ENCODE results near the gene ARFRP1. TPM values are rescaled to one million over a fixed set of nuclear protein-coding genes. Genes with fewer than 3 reads are reported as not detected.

Gene ARFRP1
- total and polyA plus RNA-seq, 2 of the 13 experiments (the other 11 are each of a cell fraction or from before 2014, with no cell fraction given): 32.0 to 51.1 TPM

DNA sequence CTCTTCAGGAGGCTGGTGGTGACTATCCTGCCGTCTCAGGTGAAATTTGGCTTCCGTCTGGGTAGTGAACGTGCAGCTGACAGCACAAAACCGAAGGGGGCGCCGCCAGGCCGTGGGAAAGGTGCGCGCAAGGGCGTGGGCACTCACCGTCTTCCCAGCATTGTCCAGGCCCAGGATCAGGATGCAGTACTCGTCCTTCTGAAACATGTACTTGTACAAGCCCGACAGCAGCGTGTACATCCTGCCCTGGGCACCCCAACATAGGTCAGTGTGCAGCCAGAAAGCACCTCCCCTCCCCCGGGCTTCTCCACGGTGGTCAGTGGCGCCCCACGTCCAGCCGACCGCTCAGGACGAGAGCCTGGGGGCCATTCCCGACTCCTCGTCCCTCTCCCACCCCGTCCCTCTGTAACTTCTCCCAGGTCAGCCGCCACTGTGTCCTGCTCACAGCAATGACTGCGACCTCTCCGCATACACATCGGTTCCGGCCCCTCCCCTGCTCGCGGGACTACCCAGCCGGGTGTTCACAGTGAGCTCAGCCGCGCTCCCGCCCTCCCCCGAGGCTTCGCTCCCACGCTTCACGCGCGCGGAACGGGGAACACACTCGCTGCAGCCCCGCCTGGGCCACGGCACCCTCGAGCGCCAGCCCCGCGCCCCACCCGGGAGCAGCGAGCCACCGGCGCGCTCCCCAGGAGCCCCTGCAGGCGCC, 771 bp downstream of the ARFRP1 start (continued):
- TF ChIP-seq ISL2 (CRISPR knock-in tag; IDR thresholded peaks at IDR 0.05) (no peak), ZNF207 (IDR thresholded peaks at IDR 0.05; ENCODE audit: borderline replicate concordance) (no peak), ZNF205 (CRISPR knock-in tag; IDR thresholded peaks at IDR 0.05) (no peak; the same call in 1 of the 2 replicates), GATA4 (IDR thresholded peaks at IDR 0.05; ENCODE audit: borderline replicate concordance, low read depth) (no peak), FOXA1 (IDR thresholded peaks at IDR 0.05) (no peak), FOXA1 (CRISPR knock-in tag; IDR thresholded peaks at IDR 0.05) (peak; percentile 60), MED8 (CRISPR knock-in tag; IDR thresholded peaks at IDR 0.05; ENCODE audit: insufficient replicate concordance) (no peak), ZNF431 (CRISPR knock-in tag; IDR thresholded peaks at IDR 0.05; ENCODE audit: borderline replicate concordance, low read depth) (peak; percentile 60; the same call in 1 of the 2 replicates), HDAC1 (CRISPR knock-in tag; IDR thresholded peaks at IDR 0.05) (peak; percentile 67), GLI4 (CRISPR knock-in tag; IDR thresholded peaks at IDR 0.05; ENCODE audit: borderline replicate concordance) (0 out of 2 replicates have a peak, but pooled peaks have one; percentile 3), MYC (CRISPR knock-in tag; IDR thresholded peaks at IDR 0.05; ENCODE audit: borderline replicate concordance) (peak; percentile 83), NR2C2 (CRISPR knock-in tag; IDR thresholded peaks at IDR 0.05; ENCODE audit: borderline replicate concordance) (no peak), KLF6 (CRISPR knock-in tag; IDR thresholded peaks at IDR 0.05) (peak; percentile 76), AKAP8 (CRISPR knock-in tag; IDR thresholded peaks at IDR 0.05) (peak; percentile 88), RARA (CRISPR knock-in tag; IDR thresholded peaks at IDR 0.05) (peak; percentile 53; the same call in 1 of the 2 replicates), BHLHE40 (IDR thresholded peaks at IDR 0.05; ENCODE audit: low read length) (peak; percentile 64), SNAPC2 (CRISPR knock-in tag; IDR thresholded peaks at IDR 0.05) (no peak)
- TF ChIP-seq, protein P1, sequence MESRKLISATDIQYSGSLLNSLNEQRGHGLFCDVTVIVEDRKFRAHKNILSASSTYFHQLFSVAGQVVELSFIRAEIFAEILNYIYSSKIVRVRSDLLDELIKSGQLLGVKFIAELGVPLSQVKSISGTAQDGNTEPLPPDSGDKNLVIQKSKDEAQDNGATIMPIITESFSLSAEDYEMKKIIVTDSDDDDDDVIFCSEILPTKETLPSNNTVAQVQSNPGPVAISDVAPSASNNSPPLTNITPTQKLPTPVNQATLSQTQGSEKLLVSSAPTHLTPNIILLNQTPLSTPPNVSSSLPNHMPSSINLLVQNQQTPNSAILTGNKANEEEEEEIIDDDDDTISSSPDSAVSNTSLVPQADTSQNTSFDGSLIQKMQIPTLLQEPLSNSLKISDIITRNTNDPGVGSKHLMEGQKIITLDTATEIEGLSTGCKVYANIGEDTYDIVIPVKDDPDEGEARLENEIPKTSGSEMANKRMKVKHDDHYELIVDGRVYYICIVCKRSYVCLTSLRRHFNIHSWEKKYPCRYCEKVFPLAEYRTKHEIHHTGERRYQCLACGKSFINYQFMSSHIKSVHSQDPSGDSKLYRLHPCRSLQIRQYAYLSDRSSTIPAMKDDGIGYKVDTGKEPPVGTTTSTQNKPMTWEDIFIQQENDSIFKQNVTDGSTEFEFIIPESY (CRISPR knock-in tag; IDR thresholded peaks at IDR 0.05): peak; percentile 79
- TF ChIP-seq, protein P2, sequence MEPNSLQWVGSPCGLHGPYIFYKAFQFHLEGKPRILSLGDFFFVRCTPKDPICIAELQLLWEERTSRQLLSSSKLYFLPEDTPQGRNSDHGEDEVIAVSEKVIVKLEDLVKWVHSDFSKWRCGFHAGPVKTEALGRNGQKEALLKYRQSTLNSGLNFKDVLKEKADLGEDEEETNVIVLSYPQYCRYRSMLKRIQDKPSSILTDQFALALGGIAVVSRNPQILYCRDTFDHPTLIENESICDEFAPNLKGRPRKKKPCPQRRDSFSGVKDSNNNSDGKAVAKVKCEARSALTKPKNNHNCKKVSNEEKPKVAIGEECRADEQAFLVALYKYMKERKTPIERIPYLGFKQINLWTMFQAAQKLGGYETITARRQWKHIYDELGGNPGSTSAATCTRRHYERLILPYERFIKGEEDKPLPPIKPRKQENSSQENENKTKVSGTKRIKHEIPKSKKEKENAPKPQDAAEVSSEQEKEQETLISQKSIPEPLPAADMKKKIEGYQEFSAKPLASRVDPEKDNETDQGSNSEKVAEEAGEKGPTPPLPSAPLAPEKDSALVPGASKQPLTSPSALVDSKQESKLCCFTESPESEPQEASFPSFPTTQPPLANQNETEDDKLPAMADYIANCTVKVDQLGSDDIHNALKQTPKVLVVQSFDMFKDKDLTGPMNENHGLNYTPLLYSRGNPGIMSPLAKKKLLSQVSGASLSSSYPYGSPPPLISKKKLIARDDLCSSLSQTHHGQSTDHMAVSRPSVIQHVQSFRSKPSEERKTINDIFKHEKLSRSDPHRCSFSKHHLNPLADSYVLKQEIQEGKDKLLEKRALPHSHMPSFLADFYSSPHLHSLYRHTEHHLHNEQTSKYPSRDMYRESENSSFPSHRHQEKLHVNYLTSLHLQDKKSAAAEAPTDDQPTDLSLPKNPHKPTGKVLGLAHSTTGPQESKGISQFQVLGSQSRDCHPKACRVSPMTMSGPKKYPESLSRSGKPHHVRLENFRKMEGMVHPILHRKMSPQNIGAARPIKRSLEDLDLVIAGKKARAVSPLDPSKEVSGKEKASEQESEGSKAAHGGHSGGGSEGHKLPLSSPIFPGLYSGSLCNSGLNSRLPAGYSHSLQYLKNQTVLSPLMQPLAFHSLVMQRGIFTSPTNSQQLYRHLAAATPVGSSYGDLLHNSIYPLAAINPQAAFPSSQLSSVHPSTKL (CRISPR knock-in tag; IDR thresholded peaks at IDR 0.05): peak; percentile 50
